CD4-positive, alpha-beta T cell treated with Interleukin-6 at 100 ng/mL for 8 hours (primary cell): ENCODE results near the gene SKA3.

Experiments
- DNase-seq: peaks from one replicate; pipeline ENCODE4 v3.0.0-alpha.2; 2020; ENCODE audit warnings: mixed read lengths, low spot score

Gene SKA3

DNA sequence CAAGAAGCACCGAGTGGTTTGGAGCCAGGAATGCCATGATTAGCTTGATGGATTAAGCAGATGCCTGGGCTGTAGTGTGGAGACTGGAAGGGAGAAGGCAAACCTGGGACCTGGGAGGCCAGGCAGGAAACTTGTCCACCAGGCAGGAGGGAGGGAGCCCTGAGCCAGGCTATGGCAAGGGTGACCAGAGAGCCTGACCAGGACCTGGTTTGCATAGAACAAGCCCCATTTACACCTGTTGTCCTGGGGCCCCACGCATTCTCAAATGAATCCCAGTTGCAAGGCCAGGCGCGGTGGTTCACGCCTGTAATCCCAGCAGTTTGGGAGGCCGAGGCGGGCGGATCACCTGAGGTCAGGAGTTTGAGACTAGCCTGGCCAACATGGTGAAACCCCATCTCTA is 64.8 kb downstream of the SKA3 start:
- DNase-seq = no peak

DNA sequence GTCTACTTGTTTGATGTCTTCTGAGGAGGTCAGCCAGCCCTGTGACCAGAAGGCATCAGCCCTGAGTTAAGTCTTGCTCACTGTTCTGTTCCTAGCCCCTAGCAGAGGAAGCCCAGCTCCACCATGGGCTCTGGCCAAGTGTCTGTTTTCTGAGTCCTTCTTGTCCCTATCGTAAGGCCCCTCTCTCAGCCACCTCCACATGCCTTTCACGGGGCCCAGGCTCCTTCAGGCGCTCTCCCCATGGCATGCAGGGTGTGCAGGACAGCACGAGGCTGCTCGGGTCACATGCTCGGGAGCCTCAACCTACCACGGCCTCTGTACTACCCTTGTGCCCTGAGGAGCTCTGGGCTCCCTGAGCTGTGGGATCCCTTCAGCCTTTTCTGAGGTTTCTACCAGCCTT is 67.2 kb downstream of the SKA3 start:
- DNase-seq = no peak

DNA sequence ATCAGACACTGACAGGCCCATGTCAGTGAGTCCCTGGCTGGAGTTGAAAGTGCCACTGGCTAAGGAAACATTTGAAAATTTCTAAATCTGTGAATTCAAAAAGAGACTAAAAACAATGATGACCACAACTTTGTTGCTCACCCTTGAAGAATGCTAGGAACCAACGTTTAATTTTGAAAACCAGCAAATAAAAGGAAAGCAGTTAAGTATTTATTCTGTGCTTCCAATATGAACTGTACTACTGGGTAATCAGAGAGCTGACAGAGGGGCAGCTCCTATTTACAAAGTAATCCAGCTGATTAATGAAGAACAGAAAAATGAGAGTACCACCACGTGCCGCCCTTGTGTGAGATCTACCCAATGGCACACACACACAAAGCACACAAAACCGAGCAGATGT is 70.3 kb downstream of the SKA3 start:
- DNase-seq = no peak

DNA sequence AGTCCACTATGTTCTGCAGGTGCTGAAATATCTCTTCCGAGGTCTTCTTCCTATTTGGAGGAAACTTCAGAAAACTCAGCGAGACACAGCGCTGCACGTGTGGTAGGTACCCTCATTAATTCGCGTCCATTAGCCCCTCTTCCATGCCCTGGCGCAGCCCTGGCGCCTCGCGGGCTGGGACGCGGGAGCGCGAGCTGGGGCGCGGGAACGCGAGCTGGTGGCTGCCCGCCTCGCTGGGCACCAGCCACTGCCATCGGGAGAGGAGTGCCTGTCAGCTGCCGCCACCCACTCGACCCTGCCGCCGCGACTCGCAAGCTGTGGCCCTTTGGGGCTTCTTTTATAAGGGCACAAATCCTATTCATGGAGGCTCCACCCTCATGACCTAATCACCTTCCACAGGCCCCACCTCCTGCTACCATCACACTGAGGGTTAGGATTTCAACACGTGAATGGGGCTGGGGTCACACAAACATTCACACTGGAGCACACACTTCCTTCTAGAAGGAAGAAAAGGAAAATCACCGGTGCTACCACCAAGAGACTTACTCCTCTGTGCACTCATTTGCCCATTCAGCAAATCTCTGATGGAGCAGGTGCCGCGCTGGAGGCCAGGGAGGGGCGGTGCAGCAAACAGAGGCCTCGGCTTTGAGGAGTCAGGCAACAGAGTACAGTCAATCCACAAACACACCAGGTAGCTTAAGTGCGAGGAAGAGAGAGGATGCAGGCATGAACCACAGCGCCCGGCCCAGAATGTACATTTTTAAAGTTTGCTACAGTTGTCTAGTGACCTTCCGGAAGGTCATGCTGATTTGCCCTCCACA is 71.9 kb downstream of the SKA3 start:
- DNase-seq = no peak
